HEK293T (cell line): ENCODE results near the gene MMP3.

Experiments used
- ARNT ChIP-seq: fragments of 450-650 bp; IDR thresholded peaks from 2 replicates; pipeline ENCODE4 v1.6.1; 2017; ENCODE audit warnings: mild to moderate bottlenecking
- BHLHE40 ChIP-seq: fragments of 450-650 bp; IDR thresholded peaks from 2 replicates; pipeline ENCODE4 v1.6.1; 2016; ENCODE audit warnings: mild to moderate bottlenecking, moderate library complexity, borderline replicate concordance
- ELF4 ChIP-seq: fragments of 450-650 bp; IDR thresholded peaks from 2 replicates; pipeline ENCODE4 v1.6.1; 2017; ENCODE audit warnings: antibody characterized with exemption
- FOXM1 ChIP-seq: fragments of 450-650 bp; IDR thresholded peaks from 2 replicates; pipeline ENCODE4 v1.6.1; 2017; ENCODE audit warnings: mild to moderate bottlenecking, borderline replicate concordance
- HDGF ChIP-seq: fragments of 450-650 bp; IDR thresholded peaks from 2 replicates; pipeline ENCODE4 v1.6.1; 2017; ENCODE audit warnings: antibody characterized with exemption, borderline replicate concordance
- LEF1 ChIP-seq: fragments of 450-650 bp; IDR thresholded peaks from 2 replicates; pipeline ENCODE4 v1.6.1; 2017; ENCODE audit warnings: mild to moderate bottlenecking, borderline replicate concordance
- PKNOX1 ChIP-seq: fragments of 450-650 bp; IDR thresholded peaks from 2 replicates; pipeline ENCODE4 v1.6.1; 2016
- SP1 ChIP-seq: fragments of 450-650 bp; IDR thresholded peaks from 2 replicates; pipeline ENCODE4 v1.6.1; 2017
- SUZ12 ChIP-seq: fragments of 450-650 bp; IDR thresholded peaks from 2 replicates; pipeline ENCODE4 v1.6.1; 2016; ENCODE audit warnings: mild to moderate bottlenecking
- TARDBP ChIP-seq: fragments of 450-650 bp; IDR thresholded peaks from 2 replicates; pipeline ENCODE4 v1.6.1; 2016

GRCh38 chr11:102788334-102788995, 54.9 kb downstream of the MMP3 start:
- TF ChIP-seq TARDBP (no peak), FOXM1 (no peak), BHLHE40 (no peak), PKNOX1 (no peak), ELF4 (no peak), ARNT (no peak), SUZ12 (no peak), HDGF (no peak), LEF1 (no peak), SP1 (no peak)
